Mononuclear cell (primary cell): Measurements from ENCODE around the gene SLC35E4. TPM values are rescaled to one million over a fixed set of nuclear protein-coding genes. Genes with fewer than 3 reads are reported as not detected.
"Not testable (repeated sequence)": the region's sequence is repeated elsewhere in the genome, so short reads cannot be mapped to it uniquely, and the experiment has no call there.

Experiments
- H3K27me3 ChIP-seq: 2 replicates; pipeline ENCODE4 v1.6.0; 2011; ENCODE audit warnings: low read length, control low read depth; ENCODE audit not compliant: insufficient read depth
- H3K4me1 ChIP-seq: 2 replicates; pipeline ENCODE4 v1.5.1; 2011; ENCODE audit warnings: mild to moderate bottlenecking, low read length, control low read depth; ENCODE audit not compliant: insufficient read depth
- H3K4me3 ChIP-seq: 2 replicates; pipeline ENCODE4 v1.5.1; 2011; ENCODE audit warnings: mild to moderate bottlenecking, low read length, moderate library complexity
- H3K9me3 ChIP-seq: 2 replicates; pipeline ENCODE4 v1.5.1; 2011; ENCODE audit warnings: low read depth, mild to moderate bottlenecking, control low read depth, low read length
- total RNA-seq: library from RNA; depleted of rRNA; stranded (reverse); fragments of >200 nt; gene quantifications from one replicate; pipeline ENCODE4 v1.2.3, GENCODE V29; 2012

The SLC35E4 gene
- total RNA-seq, 1 donor, result 4.4 TPM

DNA sequence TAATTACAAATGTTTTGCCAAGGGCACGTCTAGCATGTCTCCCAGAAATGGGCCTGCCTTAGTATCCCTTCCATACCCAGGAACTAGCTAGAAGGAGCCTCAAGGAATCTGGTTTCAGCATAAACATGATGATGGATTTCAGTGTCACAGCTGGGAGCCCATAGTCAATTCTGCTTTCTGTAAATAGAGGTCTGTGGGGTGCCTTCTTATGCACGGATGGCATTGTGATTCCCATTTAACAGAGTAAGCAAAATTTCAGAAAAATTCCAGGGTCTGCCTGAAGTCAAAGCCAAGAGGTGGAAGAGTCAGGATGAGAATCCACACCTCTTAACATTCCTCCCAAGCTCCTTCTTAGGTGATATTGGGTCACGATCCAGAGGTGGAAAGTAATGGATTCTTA is 20.0 kb downstream of the SLC35E4 start:
- no peaks in the 10 kb centered on the region for H3K4me1 ChIP-seq
- no peaks in the 10 kb centered on the region for H3K27me3 ChIP-seq
- H3K4me3 ChIP-seq, result no peak overlapping the region
- H3K9me3 ChIP-seq, result no peaks in the 10 kb centered on the region

GRCh38 chr22:30662040-30662439 is 26.5 kb downstream of the SLC35E4 start:
- peaks cover 11% of the 10 kb centered on the region for H3K4me1 ChIP-seq

DNA sequence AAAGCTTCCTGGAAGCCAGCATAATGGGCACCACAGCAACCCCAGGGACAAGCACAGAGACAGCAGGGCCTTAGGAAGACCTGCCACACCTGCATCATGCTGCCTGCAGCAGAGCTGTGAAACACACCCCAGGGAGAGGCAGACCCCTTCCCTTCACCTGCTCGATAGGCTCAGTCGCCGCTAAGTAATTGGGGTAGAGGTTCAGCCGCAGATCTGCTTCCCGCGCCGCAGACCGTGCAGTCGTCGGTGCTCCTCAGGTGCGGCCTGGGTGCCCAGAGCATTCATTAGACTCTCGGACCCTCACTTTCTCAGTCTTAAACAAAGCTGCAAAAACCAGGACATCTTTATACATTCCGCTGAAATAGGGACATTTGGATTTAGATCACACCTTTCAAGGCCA is 29.2 kb downstream of the SLC35E4 start:
- no peaks in the 10 kb centered on the region for H3K27me3 ChIP-seq
- peaks cover 19% of the 10 kb centered on the region for H3K4me1 ChIP-seq
- no peaks in the 10 kb centered on the region for H3K9me3 ChIP-seq
- no peak overlapping the region for H3K4me3 ChIP-seq

More at GRCh38 chr22:30662040-30662439, 26.5 kb downstream of the SLC35E4 start:
- H3K4me3 ChIP-seq, result no peak overlapping the region
- H3K27me3 ChIP-seq, result no peaks in the 10 kb centered on the region
- H3K9me3 ChIP-seq, result no peaks in the 10 kb centered on the region

- no peaks in the 10 kb centered on the region for H3K27me3 ChIP-seq
- H3K4me1 ChIP-seq, result peaks cover 19% of the 10 kb centered on the region
- H3K4me3 ChIP-seq, result no peak overlapping the region
- H3K9me3 ChIP-seq, result no peaks in the 10 kb centered on the region
Observed at GRCh38 chr22:30665266-30665665, 29.7 kb downstream of the SLC35E4 start.

- no peak overlapping the region for H3K4me3 ChIP-seq
- no peaks in the 10 kb centered on the region for H3K9me3 ChIP-seq
- H3K27me3 ChIP-seq, result no peaks in the 10 kb centered on the region
- peaks cover 19% of the 10 kb centered on the region for H3K4me1 ChIP-seq
Observed at GRCh38 chr22:30665786-30666185, 30.2 kb downstream of the SLC35E4 start.

- no peaks in the 10 kb centered on the region for H3K27me3 ChIP-seq
- H3K9me3 ChIP-seq, result no peaks in the 10 kb centered on the region
- H3K4me3 ChIP-seq, result peak overlapping the region; percentile 60
- H3K4me1 ChIP-seq, result peaks cover 19% of the 10 kb centered on the region
Observed at GRCh38 chr22:30667107-30667493, 31.5 kb downstream of the SLC35E4 start.

DNA sequence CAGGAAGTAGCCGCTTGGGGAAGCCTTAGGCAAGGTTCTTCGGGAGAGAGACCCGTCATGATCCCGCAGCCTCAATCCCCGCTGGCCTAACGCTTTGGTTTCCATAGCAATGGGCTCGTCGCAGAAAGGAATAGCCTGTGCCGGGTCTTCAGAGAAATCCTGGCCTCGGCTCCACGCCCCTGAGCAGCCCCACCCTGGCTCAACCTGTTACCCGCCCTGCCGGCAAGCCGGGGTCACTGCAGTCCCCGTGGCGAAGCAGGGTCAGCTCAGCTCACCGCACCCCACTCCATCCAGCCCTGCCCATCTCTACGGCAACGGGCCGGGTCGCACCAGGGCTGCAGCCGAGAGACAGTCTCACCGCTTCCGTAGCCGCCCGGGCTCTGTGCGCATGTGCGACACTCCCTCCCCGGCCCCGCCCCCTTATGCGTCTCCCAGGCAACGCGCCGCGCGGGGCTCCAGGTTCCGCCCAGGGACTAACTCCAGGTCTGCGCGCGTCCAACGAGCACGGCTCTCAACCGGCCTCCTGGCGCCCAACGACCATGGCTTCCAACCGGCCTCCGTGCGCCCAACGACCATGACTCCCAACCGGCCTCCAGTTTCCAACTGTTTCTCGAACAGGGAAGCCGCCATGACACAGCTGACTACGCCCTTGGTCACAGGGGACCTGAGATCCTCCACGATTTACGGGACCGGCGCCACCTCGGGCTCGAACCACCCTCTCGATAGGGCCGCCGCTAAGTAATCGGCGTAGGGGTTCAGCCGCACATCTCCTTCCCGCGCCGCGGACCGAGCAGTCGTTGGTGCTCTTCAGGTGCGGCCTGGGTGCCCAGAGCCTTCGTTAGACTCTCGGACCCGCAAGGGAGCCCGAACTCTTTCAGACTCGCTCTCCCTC is 32.2 kb downstream of the SLC35E4 start, which contains the start of gene DUSP18:
TSS of gene DUSP18 (minus strand) at position 382 of the 892 bp plus-strand sequence. CDS start 3,872 bp downstream, outside the sequence.
- peaks cover 19% of the 10 kb centered on the region for H3K4me1 ChIP-seq
- H3K27me3 ChIP-seq, result no peaks in the 10 kb centered on the region
- H3K4me3 ChIP-seq, result peak within 1 kb of the TSS; percentile 60
- no peaks in the 10 kb centered on the region for H3K9me3 ChIP-seq

DNA sequence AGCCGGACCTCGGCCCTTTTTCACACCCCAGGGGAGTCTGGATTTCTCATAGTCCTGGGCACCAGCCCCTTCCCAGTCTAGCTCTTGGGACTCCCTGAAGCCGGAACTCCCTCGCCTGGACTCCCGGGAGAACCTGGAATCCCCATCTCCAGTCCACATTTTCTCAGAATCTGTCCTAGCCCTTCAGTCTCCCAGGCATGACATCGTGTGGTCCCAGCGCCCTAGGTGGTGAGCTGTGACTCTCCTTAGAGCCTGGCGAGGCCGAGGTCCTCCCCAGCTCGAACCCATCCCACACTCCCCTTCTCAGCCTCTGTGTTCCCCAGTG is 32.8 kb downstream of the SLC35E4 start:
- Histone ChIP-seq H3K9me3 (no peaks in the 10 kb centered on the region), H3K4me1 (peaks cover 19% of the 10 kb centered on the region), H3K27me3 (no peaks in the 10 kb centered on the region), H3K4me3 (peak overlapping the region; percentile 60)

GRCh38 chr22:30671071-30671470 is 35.5 kb downstream of the SLC35E4 start:
- Histone ChIP-seq H3K4me3 (no peak overlapping the region), H3K27me3 (no peaks in the 10 kb centered on the region), H3K9me3 (no peaks in the 10 kb centered on the region), H3K4me1 (peaks cover 17% of the 10 kb centered on the region)

GRCh38 chr22:30673136-30673535 is 37.6 kb downstream of the SLC35E4 start:
- Histone ChIP-seq H3K4me3 (no peak overlapping the region), H3K27me3 (no peaks in the 10 kb centered on the region), H3K9me3 (no peaks in the 10 kb centered on the region), H3K4me1 (peaks cover 3% of the 10 kb centered on the region)

GRCh38 chr22:30674482-30674881 is 38.9 kb downstream of the SLC35E4 start:
- H3K4me3 ChIP-seq, result no peak overlapping the region
- H3K9me3 ChIP-seq, result no peaks in the 10 kb centered on the region
- no peaks in the 10 kb centered on the region for H3K27me3 ChIP-seq
- no peaks in the 10 kb centered on the region for H3K4me1 ChIP-seq

GRCh38 chr22:30675436-30675835 is 39.9 kb downstream of the SLC35E4 start:
- no peaks in the 10 kb centered on the region for H3K27me3 ChIP-seq
- no peaks in the 10 kb centered on the region for H3K9me3 ChIP-seq
- no peak overlapping the region for H3K4me3 ChIP-seq
- H3K4me1 ChIP-seq, result no peaks in the 10 kb centered on the region

- H3K4me1 ChIP-seq, result not testable (repeated sequence)
Observed at GRCh38 chr22:30676565-30676964, 41.0 kb downstream of the SLC35E4 start.

DNA sequence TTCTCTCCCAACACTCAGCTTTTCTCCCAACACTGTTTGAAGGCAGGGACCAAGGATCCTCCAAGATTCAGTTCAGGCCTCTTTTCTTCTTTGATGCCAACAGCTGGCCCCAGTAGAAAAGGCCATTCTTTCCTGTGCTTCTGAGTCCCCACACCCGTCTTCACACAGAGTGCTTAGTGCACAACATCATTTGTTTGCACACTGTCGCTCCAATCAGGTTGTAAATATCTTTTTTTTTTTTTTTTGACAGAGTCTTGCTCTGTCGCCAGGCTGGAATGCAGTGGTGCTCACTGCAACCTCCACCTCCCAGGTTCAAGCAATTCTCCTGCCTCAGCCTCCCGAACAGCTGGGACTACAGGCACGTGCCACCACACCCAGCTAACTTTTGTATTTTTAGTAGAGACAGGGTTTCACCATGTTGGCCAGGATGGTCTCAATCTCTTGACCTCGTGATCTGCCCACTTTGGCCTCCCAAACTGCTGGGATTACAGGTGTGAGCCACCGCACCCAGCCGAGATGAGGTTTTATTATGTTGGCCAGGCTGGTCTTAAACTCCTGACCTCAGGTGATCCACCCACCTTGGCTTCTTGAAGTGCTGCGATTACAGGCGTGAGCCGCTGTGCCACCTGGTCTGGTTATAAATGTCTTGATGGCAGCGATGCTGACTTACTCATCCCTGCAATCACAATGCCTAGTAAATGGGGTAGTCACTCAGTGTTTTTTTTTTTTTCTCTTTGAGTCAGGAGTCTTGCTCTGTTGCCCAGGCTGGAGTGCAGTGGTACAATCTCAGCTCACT is 44.5 kb downstream of the SLC35E4 start:
- not testable (repeated sequence) for H3K4me3 ChIP-seq, H3K27me3 ChIP-seq, H3K4me1 ChIP-seq, H3K9me3 ChIP-seq

More at GRCh38 chr22:30676565-30676964, 41.0 kb downstream of the SLC35E4 start:
- not testable (repeated sequence) for H3K4me3 ChIP-seq, H3K9me3 ChIP-seq, H3K27me3 ChIP-seq

- Histone ChIP-seq H3K27me3 (no peaks in the 10 kb centered on the region), H3K4me1 (peaks cover 5% of the 10 kb centered on the region), H3K4me3 (no peak overlapping the region), H3K9me3 (no peaks in the 10 kb centered on the region)
Observed at GRCh38 chr22:30680991-30681770, 45.6 kb downstream of the SLC35E4 start.
